GM12875 (cell line): ENCODE measurements around the gene RBM47.
"Not testable (repeated sequence)": the region's sequence is repeated elsewhere in the genome, so short reads cannot be mapped to it uniquely, and the experiment has no call there.

Experiments
- H3K4me3 ChIP-seq: one replicate; pipeline ENCODE4 v1.5.1; 2011; ENCODE audit warnings: low read depth, low read length, control low read depth
- CTCF ChIP-seq: IDR thresholded peaks from 2 replicates; pipeline ENCODE4 v1.5.1; 2011; ENCODE audit warnings: low read depth, mild to moderate bottlenecking, control low read depth, inconsistent platforms, low read length, moderate library complexity, borderline replicate concordance; ENCODE audit not compliant: insufficient read depth

Gene RBM47

GRCh38 chr4:40563401-40563800, 66.3 kb downstream of the RBM47 start:
- TF ChIP-seq CTCF = no peak
- no peak overlapping the region for H3K4me3 ChIP-seq

- no peak for TF ChIP-seq CTCF
These were observed 67.0 kb downstream of the RBM47 start for GRCh38 chr4:40562681-40563080.

GRCh38 chr4:40562208-40562607, 67.5 kb downstream of the RBM47 start:
- H3K4me3 ChIP-seq = no peak overlapping the region
- no peak for TF ChIP-seq CTCF

More at GRCh38 chr4:40562681-40563080, 67.0 kb downstream of the RBM47 start:
- no peak overlapping the region for H3K4me3 ChIP-seq

GRCh38 chr4:40561543-40562177, 68.0 kb downstream of the RBM47 start:
- not testable (repeated sequence) for H3K4me3 ChIP-seq

- TF ChIP-seq CTCF = no peak
- H3K4me3 ChIP-seq = no peak overlapping the region
These were observed 69.8 kb downstream of the RBM47 start for GRCh38 chr4:40559585-40560465.

GRCh38 chr4:40557736-40558135, 71.9 kb downstream of the RBM47 start:
- TF ChIP-seq CTCF = no peak
- H3K4me3 ChIP-seq = no peak overlapping the region

GRCh38 chr4:40555176-40555900, 74.3 kb downstream of the RBM47 start:
- TF ChIP-seq CTCF = no peak
- no peak overlapping the region for H3K4me3 ChIP-seq

- not testable (repeated sequence) for H3K4me3 ChIP-seq
These were observed 75.0 kb downstream of the RBM47 start for GRCh38 chr4:40554641-40555040.
